Measurements from ENCODE around the gene IRF2BPL.
"Not testable (repeated sequence)": the region's sequence is repeated elsewhere in the genome, so short reads cannot be mapped to it uniquely, and the experiment has no call there.

IRF2BPL gene

DNA sequence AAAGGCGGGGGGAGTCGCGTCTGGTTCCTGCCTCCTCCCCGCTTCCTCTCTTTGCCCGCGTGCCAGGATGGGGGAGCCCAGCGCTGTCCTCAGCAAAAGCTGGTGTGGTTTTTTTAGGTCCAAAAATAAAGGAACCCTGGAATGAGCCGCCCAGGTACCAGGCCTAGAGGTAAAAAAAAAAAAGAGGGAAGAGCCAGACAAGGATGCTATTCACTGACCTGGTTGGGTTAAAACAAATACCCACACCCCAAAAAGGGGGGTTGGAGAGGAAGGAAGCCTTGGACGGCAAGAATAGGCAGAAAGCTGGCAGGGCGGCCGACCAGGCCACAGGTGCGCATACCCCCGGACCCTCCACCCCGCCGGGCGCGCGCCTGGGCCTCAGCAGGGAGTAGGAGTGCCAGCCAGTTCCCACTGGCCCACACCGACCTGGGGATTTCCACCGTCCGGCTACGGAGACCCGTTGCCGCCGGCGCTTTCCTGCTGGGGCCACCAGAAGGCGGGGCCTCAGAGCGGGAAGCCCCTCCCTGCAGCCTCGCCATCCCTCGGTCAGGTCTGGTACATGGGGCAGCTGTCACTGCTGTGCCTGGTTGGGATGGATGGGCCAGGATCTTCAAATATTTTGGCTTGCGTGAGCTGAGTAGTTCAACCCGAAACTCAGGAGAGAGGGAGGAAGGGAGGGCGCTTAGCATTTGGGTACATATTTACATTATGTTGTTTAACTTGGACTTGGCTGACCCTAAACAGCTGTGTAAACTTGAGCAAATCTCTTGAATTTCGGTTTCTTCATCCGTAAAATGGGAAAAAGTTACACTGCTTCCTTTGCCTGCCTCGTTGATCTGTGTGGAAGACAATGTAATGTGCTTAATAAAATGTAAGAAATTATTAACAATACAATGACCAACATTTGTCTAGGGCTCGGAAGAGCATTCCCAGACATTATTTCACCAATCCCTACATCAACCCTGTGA, 5.4 kb upstream of the IRF2BPL start:
- no peak for DNase-seq (ENCODE audit: low read depth)

DNA sequence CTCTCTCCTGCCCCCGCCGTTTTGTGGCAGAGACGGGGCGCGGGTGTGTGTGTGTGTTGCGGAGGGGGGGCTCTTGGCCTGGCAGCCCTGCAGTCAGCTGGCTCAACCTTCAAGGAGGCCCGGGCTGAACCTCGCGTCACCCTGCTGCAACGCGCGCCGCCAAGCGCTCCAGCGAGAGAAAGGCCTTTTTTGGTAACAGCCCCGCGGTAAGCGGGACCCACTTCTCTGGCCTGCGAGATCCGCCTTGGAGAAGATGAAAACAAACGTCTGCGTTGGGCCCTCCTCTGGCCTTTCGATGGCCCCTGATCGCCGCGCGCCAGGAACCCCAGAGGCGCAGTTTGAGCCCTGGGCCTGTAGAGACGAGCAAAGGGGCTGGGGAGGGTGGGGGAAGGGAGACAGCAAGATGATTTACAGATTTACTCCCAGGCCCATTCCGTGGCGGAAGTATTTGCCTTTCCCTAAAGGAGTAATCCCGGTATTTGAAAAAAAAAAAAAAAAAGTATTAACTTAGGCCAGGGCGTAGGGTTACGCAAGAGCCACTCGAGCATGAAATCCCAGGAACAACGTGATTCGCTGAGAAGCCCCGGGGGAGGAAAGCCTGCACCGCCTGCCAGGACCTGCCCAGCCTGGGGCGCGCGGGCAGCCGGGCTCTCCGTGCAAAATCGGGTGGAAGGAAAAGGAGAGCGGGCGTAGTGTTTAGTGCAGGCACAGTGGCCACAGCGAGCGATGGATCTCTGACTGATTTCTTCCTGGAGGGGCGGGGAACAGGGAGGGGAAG, 4.5 kb upstream of the IRF2BPL start:
- no peak for DNase-seq (ENCODE audit: low read depth)

DNA sequence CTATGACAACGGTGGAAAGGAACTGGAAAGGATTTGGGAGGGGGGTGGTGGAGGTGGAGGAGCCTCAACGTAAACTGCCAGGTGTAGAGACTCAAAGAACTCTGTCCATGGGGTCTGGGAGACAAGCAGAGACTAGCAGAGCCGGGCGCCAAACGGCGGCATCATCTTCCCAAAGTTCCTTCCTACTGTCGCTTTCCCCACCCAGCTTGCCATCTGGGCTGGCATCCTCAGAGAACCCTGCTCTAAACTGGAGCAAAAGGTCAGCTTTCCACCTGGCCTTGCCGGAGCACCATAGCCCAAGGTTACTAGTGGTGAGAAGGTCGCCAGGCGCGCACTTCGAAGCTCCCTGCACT, 4.0 kb upstream of the IRF2BPL start:
- no peak for DNase-seq (ENCODE audit: low read depth)

DNA sequence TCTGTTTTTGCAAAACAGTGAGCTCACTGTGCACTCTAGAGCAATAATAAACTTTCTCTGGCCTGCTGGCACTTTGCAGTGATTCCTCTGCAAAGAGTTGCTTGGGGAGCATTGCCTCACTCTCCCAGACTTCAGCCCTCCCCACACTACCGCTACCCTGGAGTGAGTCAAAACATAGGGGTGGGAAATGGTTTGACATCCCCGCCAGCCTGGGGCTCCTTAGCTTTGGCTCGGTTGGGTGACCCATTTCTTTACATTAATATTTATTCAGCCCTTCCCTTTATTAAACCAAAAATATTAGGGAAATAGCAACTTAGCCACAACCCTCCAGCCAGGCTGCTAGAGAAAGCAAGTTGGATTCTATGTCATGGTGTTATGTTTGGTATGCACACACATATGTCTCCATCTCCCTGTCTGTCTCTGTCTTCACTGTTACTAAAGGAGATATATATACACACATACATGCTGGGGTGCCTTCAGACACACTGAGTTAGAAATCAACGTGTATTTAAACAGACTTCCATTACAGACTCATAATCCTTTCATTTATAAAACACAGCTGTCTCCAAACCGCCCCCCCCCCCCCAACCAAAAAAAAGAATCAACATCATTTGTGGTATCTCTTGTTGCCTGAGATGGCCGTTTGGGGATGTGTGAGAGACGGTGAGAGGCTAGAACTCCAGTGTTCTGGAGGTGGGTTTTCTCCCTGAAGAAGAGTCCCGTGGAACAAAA, 3.4 kb upstream of the IRF2BPL start:
- DNase-seq (ENCODE audit: low read depth), result no peak

DNA sequence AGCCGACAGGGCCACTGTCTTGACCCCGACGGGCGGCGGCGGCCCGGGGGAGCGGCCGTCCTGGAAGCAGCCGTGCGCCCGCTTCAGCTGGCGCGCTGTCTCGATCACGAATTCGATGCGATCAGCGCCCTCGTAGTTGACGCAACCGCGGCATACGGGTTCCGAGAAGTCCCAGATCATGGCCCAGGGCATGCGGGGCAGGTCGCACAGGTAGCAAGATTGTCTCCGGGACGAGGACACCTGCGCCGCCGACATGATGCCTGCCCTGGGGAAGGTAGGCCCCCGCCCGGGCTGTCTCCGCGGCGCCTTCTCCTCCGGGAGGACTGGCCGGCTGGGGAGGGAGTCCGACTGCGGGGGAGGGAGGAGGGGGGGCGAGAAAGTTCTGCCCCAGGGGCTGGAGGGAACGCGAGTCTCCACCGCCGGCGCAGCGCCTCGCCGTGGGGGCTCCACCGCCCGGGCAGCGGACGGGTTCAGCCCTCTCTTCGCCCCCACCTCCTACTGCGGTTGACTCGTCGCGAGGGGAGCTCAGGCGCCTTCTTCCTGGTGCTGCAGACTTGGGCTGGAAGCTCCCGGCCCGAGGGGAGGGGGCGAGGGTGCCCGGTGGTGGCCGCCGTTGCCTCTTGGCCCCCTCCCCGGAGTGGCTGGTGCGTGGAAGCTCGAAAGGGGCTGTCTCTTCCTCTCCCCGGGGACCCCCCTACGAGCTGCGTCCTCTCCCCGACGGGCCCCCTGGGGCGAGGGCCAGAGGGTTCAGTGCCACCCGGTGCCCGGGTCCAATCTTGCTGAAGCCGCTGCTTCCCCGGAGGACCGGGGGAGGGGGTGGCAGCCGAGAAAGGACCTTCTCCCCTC, 747 bp downstream of the IRF2BPL start:
- no peak for DNase-seq (ENCODE audit: low read depth)

DNA sequence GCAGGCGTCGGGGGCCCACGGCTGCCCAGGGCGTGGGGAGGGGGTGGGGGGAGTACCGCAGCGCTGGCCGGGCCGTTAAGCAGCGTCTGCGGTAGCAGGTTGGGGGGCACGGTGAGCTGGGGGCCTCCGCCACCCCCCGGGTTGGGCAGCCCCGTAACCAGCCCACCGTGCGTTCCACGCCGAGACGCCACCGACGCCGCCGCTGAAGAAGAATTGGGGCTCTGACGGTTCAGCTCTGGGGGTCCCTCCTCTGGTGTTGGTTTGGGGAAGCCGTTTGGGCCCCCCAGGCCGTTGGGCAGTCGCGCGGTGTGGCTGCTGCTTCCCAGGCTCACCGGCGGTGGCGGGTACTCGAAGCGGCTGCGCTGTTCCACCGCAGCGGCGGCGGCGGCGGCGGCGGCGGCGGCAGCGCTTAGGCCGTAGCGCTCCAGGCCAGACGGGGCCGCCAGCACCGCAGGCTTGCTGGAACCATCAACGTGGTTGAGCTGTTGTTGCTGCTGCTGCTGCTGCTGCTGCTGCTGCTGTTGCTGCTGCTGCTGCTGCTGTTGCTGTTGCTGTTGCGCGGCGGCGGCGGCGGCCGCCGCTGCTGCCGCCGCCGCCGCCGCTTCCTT, 1.5 kb downstream of the IRF2BPL start:
- DNase-seq (ENCODE audit: low read depth), result no peak

DNA sequence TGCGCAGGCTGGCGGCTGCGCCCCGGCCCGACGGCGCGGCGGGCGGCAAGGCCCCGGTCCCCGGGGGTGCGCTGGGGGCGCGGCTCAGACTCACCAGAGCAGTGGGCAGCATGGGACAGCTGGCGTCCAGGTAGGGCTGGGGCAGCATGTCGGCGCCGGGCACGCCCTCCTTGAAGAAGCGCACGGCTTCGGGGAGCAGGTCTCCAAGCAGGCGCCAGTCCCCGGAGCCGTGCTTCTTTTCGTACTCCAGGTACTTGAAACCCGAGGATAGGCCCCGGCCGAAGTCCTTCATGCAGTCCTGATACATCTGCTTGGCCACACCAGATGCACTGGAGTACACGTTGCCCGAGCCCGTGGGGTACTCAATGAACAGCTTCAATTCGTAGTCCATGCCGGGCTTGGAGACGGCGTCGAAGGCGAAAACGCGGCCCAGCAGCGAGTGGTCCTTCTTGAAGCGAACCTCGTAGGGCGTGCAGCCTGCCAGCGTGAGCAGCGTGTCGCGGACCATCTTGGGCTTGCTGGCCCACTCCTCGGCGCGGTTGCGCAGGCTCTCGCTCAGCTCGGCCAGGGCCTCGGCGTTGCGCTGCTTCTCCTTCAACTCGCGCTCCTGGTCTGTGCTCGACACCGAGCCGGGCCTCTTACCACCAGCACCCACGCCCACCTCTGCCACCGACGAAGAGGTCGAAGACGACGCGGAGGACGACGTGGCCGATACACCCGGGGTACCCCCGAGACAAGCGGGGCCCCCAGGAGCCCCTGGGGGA, 2.2 kb downstream of the IRF2BPL start:
- DNase-seq (ENCODE audit: low read depth), result no peak

DNA sequence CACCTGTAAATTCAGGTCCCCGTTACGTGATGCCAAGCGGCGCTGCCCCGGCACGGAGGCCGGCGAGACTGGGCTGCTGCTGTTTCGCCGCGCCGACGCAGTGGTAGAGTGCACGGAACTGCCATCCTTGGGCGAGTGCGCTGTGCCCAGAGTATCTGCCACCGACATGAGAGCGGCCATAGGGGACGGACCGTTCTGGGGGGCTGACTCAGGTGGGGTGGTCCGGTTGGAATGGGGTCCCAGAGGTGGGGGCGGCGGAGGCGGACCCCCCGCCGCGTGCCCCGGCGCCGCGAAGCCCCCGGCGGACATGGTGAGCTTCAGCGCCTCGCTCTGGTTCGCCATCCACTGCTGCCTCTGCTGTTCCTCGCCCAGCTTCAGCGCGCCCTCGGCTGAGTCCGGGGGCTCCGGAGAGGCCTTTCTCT, 2.8 kb downstream of the IRF2BPL start:
- no peak for DNase-seq (ENCODE audit: low read depth)

DNA sequence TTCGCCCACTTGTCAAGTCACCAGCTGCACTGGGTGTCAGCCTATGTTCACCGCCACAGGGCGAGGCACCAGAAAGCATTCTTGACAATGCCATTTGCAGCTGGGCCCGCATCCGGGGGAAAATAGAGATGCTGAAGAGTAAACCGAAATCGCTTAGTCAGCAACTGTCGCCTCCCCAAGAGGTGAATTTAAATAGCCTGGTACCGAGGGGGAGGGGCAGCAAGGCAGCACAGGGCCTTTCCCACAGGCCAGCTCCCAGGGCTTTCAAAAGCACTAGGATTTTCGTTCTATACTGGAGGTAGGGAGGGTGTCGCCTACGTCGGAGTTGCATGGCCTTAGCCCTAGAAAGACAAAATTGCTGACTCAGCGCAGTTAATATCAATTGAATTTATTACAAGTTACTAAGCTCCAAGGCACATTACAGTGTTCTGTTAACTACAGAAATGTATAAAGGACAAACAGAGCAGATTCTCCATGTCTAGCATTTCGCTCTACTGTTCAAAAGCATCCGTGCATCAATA, 4.3 kb downstream of the IRF2BPL start:
- no peak for DNase-seq (ENCODE audit: low read depth)

DNA sequence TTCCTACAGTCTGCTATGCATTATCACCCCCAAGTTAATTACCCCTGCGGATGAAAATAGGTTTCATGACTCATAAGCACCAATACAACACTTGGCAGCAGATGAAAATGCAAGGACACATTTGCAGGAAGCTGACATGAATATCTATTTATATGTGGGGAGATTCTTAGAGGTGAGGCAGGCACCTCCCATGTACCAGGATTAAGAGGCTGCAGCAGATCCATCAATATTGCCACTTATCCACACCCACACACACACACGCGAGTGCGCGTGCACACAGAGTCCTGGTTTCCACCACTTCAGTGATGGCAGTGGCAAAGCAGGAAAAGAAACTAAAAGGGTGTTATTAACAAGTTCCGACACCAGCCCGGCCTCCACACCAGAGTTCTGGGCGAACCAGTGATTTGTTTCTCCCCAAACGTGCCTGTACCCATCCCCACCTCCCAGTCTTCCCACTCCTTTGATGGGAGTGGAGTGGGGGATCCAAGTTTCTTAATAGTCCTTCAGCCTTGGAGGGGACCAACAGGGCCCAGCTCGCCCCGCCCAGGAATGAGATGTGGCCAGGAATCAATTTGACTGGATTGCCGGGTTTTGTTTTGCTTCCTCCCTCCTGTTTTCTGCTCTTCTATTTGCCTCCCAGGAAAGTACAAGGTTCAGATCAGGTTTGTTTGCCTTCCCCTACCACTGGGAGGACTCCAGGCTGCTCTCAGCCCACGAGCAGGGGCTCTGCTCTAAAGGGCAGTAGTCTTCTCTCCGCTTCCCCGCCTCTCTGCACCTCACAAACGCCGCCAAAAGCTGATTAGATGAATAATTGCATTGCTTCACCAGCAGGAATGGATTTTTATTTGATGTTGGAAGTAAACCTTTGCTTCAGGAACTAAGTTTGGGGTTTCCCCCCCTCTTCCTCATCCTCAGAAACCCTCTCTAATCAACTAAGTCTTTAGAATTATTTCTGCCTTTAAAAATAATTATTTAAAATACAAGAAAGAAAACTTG, 5.2 kb downstream of the IRF2BPL start:
- DNase-seq (ENCODE audit: low read depth), result no peak

DNA sequence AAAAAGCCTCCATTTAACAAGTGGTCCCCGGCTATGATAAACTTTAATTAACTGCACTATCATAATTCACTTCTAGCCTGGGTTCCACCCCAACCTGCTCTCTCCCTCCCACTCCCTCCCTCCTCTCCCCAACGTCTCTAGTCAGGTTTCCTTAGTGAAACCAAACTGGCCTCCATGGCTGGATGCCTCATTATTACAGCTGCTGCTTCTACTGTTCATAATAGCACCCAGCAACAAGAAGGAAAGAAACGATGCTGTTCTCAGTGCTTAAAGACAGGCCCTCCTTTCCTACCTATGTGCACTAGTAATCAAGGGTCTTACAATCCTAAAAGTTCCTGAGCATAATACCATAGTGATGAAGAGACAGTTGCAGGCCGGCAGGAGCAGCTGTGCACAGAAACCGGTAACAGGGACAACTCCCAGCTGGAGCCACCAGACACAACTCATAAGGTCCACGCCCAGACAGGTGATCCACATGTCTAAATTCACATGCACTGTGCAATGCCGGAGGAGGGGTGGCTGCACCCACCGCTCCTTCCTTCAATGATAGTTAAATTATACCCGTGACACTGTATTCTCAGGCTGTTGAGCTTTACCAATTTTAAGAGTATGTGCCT, 6.2 kb downstream of the IRF2BPL start:
- no peak for DNase-seq (ENCODE audit: low read depth)

DNA sequence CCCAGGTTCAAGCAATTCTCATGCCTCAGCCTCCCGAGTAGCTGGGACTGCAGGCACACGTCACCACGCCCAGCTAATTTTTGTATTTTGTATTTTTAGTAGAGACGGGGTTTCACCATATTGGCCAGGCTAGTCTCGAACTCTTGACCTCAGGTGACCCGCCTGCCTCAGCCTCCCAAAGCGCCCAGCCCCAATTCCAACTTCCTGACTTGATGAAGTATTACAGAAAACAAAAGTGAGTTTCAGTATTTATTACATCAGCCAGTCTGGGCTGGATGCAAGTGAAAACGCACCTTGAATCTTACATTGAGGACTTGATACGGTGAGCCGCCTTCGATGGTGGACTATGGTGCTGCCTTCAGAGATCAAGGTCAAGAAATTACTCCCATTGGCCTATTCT, 7.1 kb downstream of the IRF2BPL start:
- not testable (repeated sequence) for DNase-seq (ENCODE audit: low read depth)

DNA sequence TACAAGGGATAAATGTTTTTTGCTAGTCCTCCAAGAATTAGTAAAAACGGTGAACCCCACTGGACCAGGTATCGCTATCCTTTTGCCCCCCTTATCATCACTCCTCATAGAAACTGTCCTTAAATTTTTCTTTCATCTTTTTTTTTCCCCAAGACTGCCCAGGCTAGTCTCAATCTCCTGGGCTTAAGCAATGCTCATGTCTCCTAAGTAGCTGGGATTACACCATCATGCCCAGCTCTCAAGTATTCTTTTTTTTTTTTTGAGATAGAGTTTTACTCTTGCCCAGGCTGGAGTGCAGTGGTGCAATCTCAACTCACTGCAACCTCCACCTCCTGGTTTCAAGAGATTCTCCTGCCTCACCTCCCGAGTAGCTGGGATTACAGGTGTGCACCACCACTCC, 9.7 kb downstream of the IRF2BPL start:
- no peak for DNase-seq (ENCODE audit: low read depth)

DNA sequence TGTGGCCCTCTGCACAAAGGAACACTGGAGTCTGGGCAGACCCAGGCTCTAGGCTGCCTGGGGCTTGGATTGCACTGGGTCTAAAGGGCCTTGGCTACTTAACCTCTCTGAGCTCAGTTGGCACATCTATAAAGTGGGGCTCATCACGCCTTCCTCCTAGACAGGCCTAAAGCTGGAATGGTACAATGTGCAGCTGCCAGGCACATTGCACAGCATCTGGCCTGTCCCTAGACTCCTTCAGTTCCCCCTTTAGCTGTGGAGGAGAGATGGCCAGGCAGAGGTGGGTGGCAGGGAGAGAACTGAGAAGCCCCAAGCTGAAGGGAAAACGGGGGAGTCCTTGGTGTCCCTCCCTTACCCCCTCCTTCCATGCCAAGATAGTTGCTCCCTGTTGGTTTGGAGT, 10.8 kb downstream of the IRF2BPL start:
- no peak for DNase-seq (ENCODE audit: low read depth)

DNA sequence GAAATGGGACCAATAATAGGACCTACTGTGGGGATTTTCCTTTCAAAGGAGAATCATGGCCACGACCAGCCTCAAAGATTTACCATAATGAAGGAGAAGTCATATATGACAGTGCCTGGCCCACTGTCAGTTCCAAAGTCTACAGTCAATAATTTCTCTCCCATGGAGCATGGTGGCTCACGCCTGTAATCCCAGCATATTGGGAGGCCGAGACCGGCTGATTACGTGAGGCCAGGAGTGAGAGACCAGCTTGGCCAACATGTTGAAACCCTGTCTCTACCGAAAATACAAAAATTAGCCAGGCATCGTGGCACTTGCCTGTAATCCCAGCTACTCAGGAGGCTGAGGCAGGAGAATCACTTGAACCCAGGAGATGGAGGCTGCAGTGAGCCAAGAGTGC, 13.8 kb downstream of the IRF2BPL start:
- no peak for DNase-seq (ENCODE audit: low read depth)

DNA sequence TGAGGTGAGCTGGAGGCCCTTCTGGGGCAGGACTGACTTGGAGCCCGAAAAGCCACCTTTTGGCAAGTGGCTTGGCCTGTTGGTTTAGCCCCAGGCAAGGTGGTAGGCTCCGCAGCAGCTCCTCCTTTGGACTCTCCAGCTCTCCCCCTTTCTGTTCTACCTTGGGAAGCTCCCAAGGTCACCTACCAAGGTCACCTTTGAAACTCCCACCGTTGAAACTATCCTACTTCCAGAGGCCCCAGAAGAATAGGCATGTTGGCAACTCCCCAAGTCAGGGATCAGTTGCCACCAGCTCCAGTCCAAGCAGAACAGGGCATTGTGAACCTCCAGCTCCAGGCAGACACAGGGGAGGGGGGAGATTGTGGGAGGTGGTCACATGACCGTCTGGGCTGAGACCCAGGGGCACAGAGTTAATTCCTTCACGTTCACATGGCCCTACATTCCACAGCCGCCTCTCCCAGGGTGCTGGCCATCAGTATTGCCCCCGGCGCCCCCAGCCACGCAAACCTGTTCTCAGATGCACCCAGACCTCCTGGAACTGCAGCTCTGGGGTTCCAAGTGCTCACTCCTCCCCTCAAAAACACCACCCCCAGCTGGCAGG, 14.4 kb downstream of the IRF2BPL start:
- no peak for DNase-seq (ENCODE audit: low read depth)

DNA sequence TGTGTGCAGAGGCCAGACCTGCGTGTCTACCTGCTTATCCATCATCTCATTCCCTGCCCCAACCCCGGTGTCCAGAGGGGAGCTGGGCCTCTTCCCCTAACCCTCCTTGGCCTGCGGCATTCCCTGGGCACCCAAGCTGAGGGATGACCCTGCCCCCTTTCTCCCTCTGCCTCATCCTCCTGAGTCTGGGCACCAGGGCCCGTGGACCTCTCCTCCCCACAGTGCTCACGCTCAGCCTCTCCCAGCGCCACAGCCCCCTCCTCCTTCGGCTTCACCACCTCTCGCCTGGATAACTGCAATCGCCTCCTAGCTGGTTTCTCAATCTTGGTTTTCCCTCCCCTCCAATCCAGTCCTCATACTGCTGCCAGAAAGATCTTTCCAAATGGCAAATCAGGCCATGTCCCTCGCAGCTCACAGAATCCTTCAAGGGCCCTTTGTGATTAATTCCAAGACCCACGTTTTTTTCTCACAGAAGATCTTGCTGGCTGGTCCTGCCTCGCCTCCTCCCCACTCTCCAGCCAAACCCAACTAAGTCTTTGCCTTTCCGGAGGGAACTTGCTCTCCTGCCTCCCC, 16.2 kb downstream of the IRF2BPL start:
- DNase-seq (ENCODE audit: low read depth), result no peak

DNA sequence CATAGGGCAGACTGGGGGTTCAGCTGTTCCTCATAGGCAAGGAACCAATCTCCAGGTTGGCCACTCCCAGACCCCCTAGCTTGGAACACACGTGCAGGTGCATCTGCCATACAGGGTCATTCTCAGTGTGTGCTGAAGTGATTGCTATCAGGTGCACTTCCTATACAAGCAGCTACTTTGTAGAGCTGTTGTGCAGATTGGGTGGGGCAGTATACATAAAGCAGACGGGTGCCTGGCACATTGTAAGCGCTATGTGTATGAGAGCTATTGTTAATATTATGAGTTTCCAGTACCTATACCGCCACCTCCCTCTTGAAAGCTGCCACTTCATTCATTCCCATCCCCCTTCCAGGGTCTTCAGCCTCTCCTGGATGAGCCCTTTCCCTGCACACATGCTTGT, 17.3 kb downstream of the IRF2BPL start:
- no peak for DNase-seq (ENCODE audit: low read depth)

Data from stimulated activated CD8-positive, alpha-beta memory T cell treated with anti-CD3 and anti-CD28 coated beads, Interleukin-15, amount 100 ng/mL, for 1 hour (primary cell).